CD4-positive, alpha-beta T cell treated with Interleukin-21 for 1 hour (primary cell): ENCODE measurements around the gene TEKT1.

Experiments used
- DNase-seq: peaks from one replicate; pipeline ENCODE4 v3.0.0-alpha.2; 2020

The TEKT1 gene

GRCh38 chr17:6756425-6757031, 75.0 kb downstream of the TEKT1 start:
- no peak for DNase-seq

DNA sequence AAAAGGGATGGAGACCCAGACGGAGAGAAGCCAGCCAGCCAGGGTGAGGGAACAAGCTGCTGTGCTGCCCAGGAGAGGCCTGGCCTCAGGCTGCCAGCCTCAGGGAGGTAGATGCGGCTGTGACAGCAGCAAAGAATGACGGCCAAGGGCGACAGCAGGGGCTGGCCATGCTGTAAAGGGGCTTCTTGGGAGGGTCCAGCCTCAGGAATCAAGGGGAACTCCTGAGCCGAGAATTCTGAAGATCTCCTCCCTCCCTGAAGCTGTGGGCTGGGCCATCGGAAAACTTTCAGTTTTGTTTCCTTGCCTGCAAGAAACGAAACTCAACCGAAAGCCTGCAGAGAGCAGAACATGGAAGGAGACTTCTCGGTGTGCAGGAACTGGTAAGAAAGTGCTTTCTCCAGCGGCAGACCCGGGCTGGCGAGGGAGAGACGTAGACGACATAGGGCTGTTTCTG, 75.8 kb downstream of the TEKT1 start, which contains the start of gene XAF1:
XAF1 (plus strand) TSS at position 316 of the 454 bp plus-strand sequence; CDS start at position 349, 33 bp downstream.
- peak; percentile 68 for DNase-seq

DNA sequence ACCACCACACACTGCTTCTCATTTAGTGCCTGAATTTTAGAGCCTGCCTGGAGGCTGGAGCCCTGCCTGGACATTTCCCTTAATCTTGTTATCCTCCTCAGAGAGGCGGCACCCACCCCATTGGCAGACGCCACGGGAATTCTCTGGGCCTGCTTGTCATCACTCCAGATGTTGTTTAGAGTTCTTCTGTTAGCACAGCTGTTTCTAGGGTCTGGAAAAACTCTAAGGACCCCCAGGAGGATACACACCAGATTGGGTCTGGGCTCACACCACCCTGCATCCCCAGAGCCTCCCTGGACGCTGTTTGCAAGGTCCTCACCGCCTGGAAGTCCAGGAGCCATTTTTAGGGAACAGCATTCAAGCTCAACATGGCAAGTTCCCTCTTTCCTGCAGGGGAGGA, 76.2 kb downstream of the TEKT1 start:
- no peak for DNase-seq

DNA sequence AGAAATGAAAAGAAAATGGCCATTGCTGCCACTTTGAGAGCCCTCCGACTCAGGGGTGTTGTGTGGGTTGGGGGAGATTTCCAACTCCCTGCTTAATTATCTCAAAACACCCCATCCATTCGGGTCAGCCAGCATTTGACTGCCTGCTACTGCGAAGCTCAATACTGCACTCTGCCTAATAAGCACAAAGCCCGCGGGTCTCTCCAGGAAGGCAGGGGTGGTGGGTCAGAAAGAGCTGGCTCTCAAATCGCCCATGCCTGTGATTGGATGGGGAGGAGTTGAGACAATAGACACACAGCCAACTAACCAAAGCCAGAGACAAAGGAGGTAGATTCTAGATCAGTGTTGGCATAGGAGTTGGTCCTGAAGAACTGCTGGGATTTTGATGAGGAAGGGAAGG, 78.0 kb downstream of the TEKT1 start:
- peak; percentile 2 for DNase-seq

- peak; percentile 73 for DNase-seq
These were observed 78.5 kb downstream of the TEKT1 start for GRCh38 chr17:6753006-6753445.

- DNase-seq: peak; percentile 1
These were observed 79.2 kb downstream of the TEKT1 start for GRCh38 chr17:6752068-6752909.

- peak; percentile 15 for DNase-seq
These were observed 82.0 kb downstream of the TEKT1 start for GRCh38 chr17:6749519-6749918.

DNA sequence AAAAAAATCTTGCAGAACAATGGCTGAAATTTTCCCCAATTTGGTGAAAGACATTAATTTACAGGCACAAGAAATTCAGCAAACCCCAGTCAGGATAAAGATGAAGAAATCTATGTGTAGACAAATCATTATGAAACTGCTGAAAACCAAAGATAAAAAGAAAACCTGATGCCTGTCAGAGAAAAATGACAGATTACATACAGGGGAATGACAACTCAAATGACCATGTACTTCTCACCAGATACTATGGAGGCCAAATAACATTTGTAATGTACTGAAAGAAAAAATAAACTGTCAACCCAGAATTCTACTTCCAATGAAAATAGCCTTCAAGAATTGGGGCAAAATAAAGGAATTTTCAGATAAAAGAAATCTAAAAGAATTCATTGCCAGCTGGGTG, 82.9 kb downstream of the TEKT1 start:
- no peak for DNase-seq
